ENCODE results near the gene RELB.

Gene RELB

GRCh38 chr19:45001087-45001739, at the start of gene RELB:
Gene RELB (plus strand): TSS chr19:45001464. CDS start chr19:45001580, 116 bp downstream.
- no peak for TF ChIP-seq CTCF (IDR thresholded peaks at IDR 0.05; ENCODE audit: insufficient read depth, missing control alignments)
- FAIRE-seq (no peak), DNase-seq (ENCODE audit: insufficient read length, low spot score) (peak; percentile 97)

DNA sequence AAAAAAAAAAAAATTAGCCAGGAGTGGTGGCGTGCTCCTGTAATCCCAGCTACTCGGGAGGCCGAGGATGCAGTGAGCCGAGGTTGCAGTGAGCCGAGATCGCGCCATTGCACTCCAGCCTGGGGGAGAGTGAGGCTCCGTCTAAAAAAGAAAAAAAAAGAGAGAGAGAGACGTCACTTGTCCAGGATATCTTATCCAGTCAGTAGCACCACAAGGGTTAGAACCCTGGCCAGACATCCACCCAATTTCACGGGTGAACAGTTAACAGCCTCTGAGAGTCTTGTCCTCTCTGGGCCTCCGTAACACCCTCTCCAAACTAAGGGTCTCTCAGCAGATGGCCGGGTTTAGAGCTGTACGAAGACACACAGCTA, 47.0 kb upstream of the RELB start:
- no peak for TF ChIP-seq CTCF (IDR thresholded peaks at IDR 0.05; ENCODE audit: insufficient read depth, missing control alignments)
- no peak for FAIRE-seq
- no peak for DNase-seq (ENCODE audit: insufficient read length, low spot score)

GRCh38 chr19:44954649-44955504, 46.4 kb upstream of the RELB start, which contains the start of gene CLPTM1:
Gene CLPTM1 (plus strand): TSS chr19:44955380. CDS start chr19:44955396, 16 bp downstream.
- TF ChIP-seq CTCF (IDR thresholded peaks at IDR 0.05; ENCODE audit: insufficient read depth, missing control alignments), result no peak
- DNase-seq (ENCODE audit: insufficient read length, low spot score), result peak; percentile 93
- FAIRE-seq, result no peak

GRCh38 chr19:44955505-44956439, 45.5 kb upstream of the RELB start:
- FAIRE-seq, result no peak

GRCh38 chr19:44957526-44957925, 43.7 kb upstream of the RELB start:
- no peak for FAIRE-seq
- no peak for TF ChIP-seq CTCF (IDR thresholded peaks at IDR 0.05; ENCODE audit: insufficient read depth, missing control alignments)
- DNase-seq (ENCODE audit: insufficient read length, low spot score), result no peak

More at GRCh38 chr19:44955505-44956439, 45.5 kb upstream of the RELB start:
- no peak for DNase-seq (ENCODE audit: insufficient read length, low spot score)
- no peak for TF ChIP-seq CTCF (IDR thresholded peaks at IDR 0.05; ENCODE audit: insufficient read depth, missing control alignments)

GRCh38 chr19:44958090-44958489, 43.2 kb upstream of the RELB start:
- DNase-seq (ENCODE audit: insufficient read length, low spot score) (no peak), FAIRE-seq (no peak)
- TF ChIP-seq CTCF (IDR thresholded peaks at IDR 0.05; ENCODE audit: insufficient read depth, missing control alignments), result no peak

Measured in D721Med (cell line).